ENCODE data around the gene SMG6.

Gene SMG6

GRCh38 chr17:2197271-2197670 lies 106.3 kb downstream of the SMG6 start:
- no peak for DNase-seq

- DNase-seq, result no peak
These were observed 107.9 kb downstream of the SMG6 start for GRCh38 chr17:2195729-2196128.

- no peak for DNase-seq
These were observed 108.7 kb downstream of the SMG6 start for GRCh38 chr17:2194889-2195335.

GRCh38 chr17:2192367-2193057 lies 111.1 kb downstream of the SMG6 start:
- DNase-seq, result no peak

- no peak for DNase-seq
These were observed 111.8 kb downstream of the SMG6 start for GRCh38 chr17:2191785-2192184.

- no peak for DNase-seq
These were observed 112.4 kb downstream of the SMG6 start for GRCh38 chr17:2191227-2191626.

GRCh38 chr17:2190014-2190413 lies 113.6 kb downstream of the SMG6 start:
- no peak for DNase-seq

- DNase-seq, result no peak
These were observed 114.5 kb downstream of the SMG6 start for GRCh38 chr17:2188971-2189630.

- no peak for DNase-seq
These were observed 115.8 kb downstream of the SMG6 start for GRCh38 chr17:2187758-2188157.

- no peak for DNase-seq
These were observed 116.6 kb downstream of the SMG6 start for GRCh38 chr17:2186937-2187336.

- no peak for DNase-seq
These were observed 118.3 kb downstream of the SMG6 start for GRCh38 chr17:2184993-2185931.

GRCh38 chr17:2183346-2183745 lies 120.2 kb downstream of the SMG6 start:
- no peak for DNase-seq

GRCh38 chr17:2181897-2182448 lies 121.6 kb downstream of the SMG6 start:
- DNase-seq, result peak; percentile 4

GRCh38 chr17:2181206-2181896 lies 122.2 kb downstream of the SMG6 start:
- DNase-seq, result no peak

GRCh38 chr17:2180768-2181167 lies 122.8 kb downstream of the SMG6 start:
- DNase-seq, result no peak

GRCh38 chr17:2179615-2180295 lies 123.8 kb downstream of the SMG6 start:
- DNase-seq, result peak; percentile 67

- no peak for DNase-seq
These were observed 124.6 kb downstream of the SMG6 start for GRCh38 chr17:2178798-2179501.

GRCh38 chr17:2177235-2177811 lies 126.3 kb downstream of the SMG6 start:
- peak; percentile 66 for DNase-seq

- DNase-seq, result no peak
These were observed 127.0 kb downstream of the SMG6 start for GRCh38 chr17:2176499-2177169.

- DNase-seq, result no peak
These were observed 128.3 kb downstream of the SMG6 start for GRCh38 chr17:2175294-2175628.

Measured in DMS153 (cell line).